ENCODE data around the gene ARMC9.
"Not testable (repeated sequence)": the region's sequence is repeated elsewhere in the genome, so short reads cannot be mapped to it uniquely, and the experiment has no call there.

DNA sequence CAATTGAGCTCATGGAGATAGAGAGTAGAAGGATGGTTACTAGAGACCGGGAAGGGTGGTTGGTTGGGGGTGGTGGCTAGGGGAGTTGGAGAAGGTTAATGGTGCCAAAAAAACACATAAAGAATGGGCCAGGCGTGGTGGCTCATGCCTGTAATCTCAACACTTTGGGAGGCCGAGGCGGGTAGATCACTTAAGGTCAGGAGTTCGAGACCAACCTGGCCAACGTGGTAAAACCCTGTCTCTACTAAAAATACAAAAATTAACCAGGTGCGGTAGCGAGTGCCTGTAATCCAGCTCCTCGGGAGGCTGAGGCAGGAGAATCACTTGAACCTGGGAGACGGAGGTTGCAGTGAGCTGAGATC, 150.9 kb downstream of the ARMC9 start:
- TF ChIP-seq, protein P1, sequence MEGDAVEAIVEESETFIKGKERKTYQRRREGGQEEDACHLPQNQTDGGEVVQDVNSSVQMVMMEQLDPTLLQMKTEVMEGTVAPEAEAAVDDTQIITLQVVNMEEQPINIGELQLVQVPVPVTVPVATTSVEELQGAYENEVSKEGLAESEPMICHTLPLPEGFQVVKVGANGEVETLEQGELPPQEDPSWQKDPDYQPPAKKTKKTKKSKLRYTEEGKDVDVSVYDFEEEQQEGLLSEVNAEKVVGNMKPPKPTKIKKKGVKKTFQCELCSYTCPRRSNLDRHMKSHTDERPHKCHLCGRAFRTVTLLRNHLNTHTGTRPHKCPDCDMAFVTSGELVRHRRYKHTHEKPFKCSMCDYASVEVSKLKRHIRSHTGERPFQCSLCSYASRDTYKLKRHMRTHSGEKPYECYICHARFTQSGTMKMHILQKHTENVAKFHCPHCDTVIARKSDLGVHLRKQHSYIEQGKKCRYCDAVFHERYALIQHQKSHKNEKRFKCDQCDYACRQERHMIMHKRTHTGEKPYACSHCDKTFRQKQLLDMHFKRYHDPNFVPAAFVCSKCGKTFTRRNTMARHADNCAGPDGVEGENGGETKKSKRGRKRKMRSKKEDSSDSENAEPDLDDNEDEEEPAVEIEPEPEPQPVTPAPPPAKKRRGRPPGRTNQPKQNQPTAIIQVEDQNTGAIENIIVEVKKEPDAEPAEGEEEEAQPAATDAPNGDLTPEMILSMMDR (IDR thresholded peaks at IDR 0.05), result not testable (repeated sequence)
- not testable (repeated sequence) for TF ChIP-seq POLR2A (IDR thresholded peaks at IDR 0.05)

Data from heart left ventricle (tissue), 13 donors.